HepG2 (cell line): ENCODE results near the gene SIGLEC9. TPM values are rescaled to one million over a fixed set of nuclear protein-coding genes. Genes with fewer than 3 reads are reported as not detected.
A peak's percentile ranks its signal among the peaks of the same experiment; 100 is the strongest.

Experiments used
- ATAC-seq: fragments of 200-7000 bp; cut with Tn5 transposase; 3 replicates; pipeline ENCODE4 v1.9.1; 2020; ENCODE audit warnings: mild to moderate bottlenecking, moderate library complexity
- Bru-seq: library from RNA; stranded (reverse); fragments of 400-500 nt; gene quantifications from one replicate; lab custom pipeline; 2021; lab: Mats Ljungman, UMichigan
- BruChase-seq, 2 experiments: library from RNA; stranded (reverse); fragments of 400-500 nt; gene quantifications; one replicate each; lab custom pipeline; 2021; lab: Mats Ljungman, UMichigan
- BruUV-seq: library from RNA; stranded (reverse); fragments of 400-500 nt; replicated peaks from 2 replicates; lab custom pipeline; 2021; lab: Mats Ljungman, UMichigan
- CTCF ChIA-PET: fragments of 300-600 bp; formaldehyde crosslinking; extraction: SDS; loops from one replicate; lab custom pipeline; 2021; ENCODE audit warnings: low total read pairs, inconsistent platforms, low intra/inter-chr PET ratio; lab: Yijun Ruan, JAX
- POLR2A ChIA-PET: fragments of 350-600 bp; sonication (Branson Sonifier 250); formaldehyde crosslinking; loops from one replicate; lab custom pipeline; 2020; ENCODE audit warnings: antibody characterized with exemption, inconsistent platforms; lab: Yijun Ruan, JAX
- DNase-seq: peaks from one replicate; pipeline ENCODE4 v3.0.0-alpha.2; 2015; ENCODE audit warnings: low spot score
- FAIRE-seq: peaks from 3 replicates; lab custom pipeline; 2011; peaks lifted over from hg19 to GRCh38; lab: Jason Lieb, UNC
- H2AFZ ChIP-seq: one replicate; pipeline ENCODE4 v1.6.1; 2011; ENCODE audit warnings: low read length, inconsistent platforms
- H3K27ac ChIP-seq: fragments of 300-600 bp; 3 replicates; pipeline ENCODE4 v1.8.0; 2011; ENCODE audit warnings: mixed run types, mild to moderate bottlenecking, mixed read lengths, low read length, inconsistent platforms; ENCODE audit not compliant: insufficient read depth; ENCODE audit errors: extremely low read length
- H3K27me3 ChIP-seq, 2 experiments: fragments of 200-600 bp in 1 of 2; 2 replicates in 1 of 2; 3 replicates in 1 of 2; pipeline versions ENCODE4 v1.6.0 to v1.8.0; 2011; ENCODE audit warnings: low read length in 2 of 2, mild to moderate bottlenecking in 2 of 2, moderate library complexity in 2 of 2, inconsistent platforms in 1 of 2; ENCODE audit not compliant: insufficient read depth in 2 of 2, control insufficient read depth in 1 of 2
- H3K36me3 ChIP-seq, 2 experiments: fragments of 200-600 bp in 1 of 2; replicated peaks in 1 of 2; 2 replicates in 1 of 2; 3 replicates in 1 of 2; pipeline versions ENCODE4 v1.5.1 to v1.8.0; 2011; ENCODE audit warnings: low read length in 2 of 2, inconsistent platforms in 1 of 2; ENCODE audit not compliant: insufficient read depth in 2 of 2, control insufficient read depth in 1 of 2
- H3K4me1 ChIP-seq: 2 replicates; pipeline ENCODE4 v1.5.1; 2012; ENCODE audit warnings: low read length, inconsistent platforms; ENCODE audit not compliant: insufficient read depth
- H3K4me2 ChIP-seq: 2 replicates; pipeline ENCODE4 v1.6.0; 2011; ENCODE audit warnings: low read depth, low read length, inconsistent platforms
- H3K4me3 ChIP-seq, 3 experiments: fragments of 200-600 bp in 1 of 3; sonication (generic), shearing (Covaris generic) in 1 of 3; replicated peaks in 1 of 3; 2 replicates each; pipeline ENCODE4 v1.5.1; 2011 to 2016; ENCODE audit warnings: low read length in 3 of 3, inconsistent platforms in 2 of 3, low read depth in 2 of 3, mild to moderate bottlenecking in 2 of 3, control low read depth in 1 of 3, mixed read lengths in 1 of 3; ENCODE audit not compliant: insufficient read depth in 1 of 3
- H3K79me2 ChIP-seq: one replicate; pipeline ENCODE4 v1.6.1; 2011; ENCODE audit warnings: low read length, inconsistent platforms; ENCODE audit not compliant: insufficient read depth
- H3K9ac ChIP-seq: 2 replicates; pipeline ENCODE4 v1.6.0; 2011; ENCODE audit warnings: mild to moderate bottlenecking, low read depth, low read length, inconsistent platforms; ENCODE audit not compliant: insufficient read depth
- H3K9me3 ChIP-seq: 2 replicates; pipeline ENCODE4 v1.5.1; 2012; ENCODE audit warnings: mild to moderate bottlenecking, low read length
- H4K20me1 ChIP-seq: 2 replicates; pipeline ENCODE4 v1.6.0; 2011; ENCODE audit warnings: inconsistent platforms, mild to moderate bottlenecking, low read length, moderate library complexity; ENCODE audit not compliant: insufficient read depth
- CHCHD3 ChIP-seq: sonication (generic); formaldehyde crosslinking; IDR thresholded peaks from 2 replicates; pipeline ENCODE4 v1.8.0; 2022; ENCODE audit warnings: mild to moderate bottlenecking, missing genetic modification reagents, moderate library complexity
- GPN1 ChIP-seq: sonication (generic); formaldehyde crosslinking; IDR thresholded peaks from 2 replicates; pipeline ENCODE4 v1.5.1; 2020; ENCODE audit warnings: missing genetic modification reagents, borderline replicate concordance
- HOXA7 ChIP-seq: sonication (generic); formaldehyde crosslinking; IDR thresholded peaks from 2 replicates; pipeline ENCODE4 v1.8.1; 2022; ENCODE audit warnings: mild to moderate bottlenecking, missing genetic modification reagents, moderate library complexity
- MAFF ChIP-seq: IDR thresholded peaks from 2 replicates; pipeline ENCODE4 v1.6.1; 2011; ENCODE audit warnings: low read depth, low read length, improper control_type of control experiment
- MAFK ChIP-seq, 2 experiments: IDR thresholded peaks in 1 of 2; conservative IDR thresholded peaks in 1 of 2; 2 replicates each; pipeline ENCODE4 v1.6.1; 2011; ENCODE audit warnings: improper control_type of control experiment in 2 of 2, low read length in 2 of 2
- MYC ChIP-seq: sonication (generic); formaldehyde crosslinking; IDR thresholded peaks from 2 replicates; pipeline ENCODE4 v1.9.0; 2021; ENCODE audit warnings: missing genetic modification reagents, borderline replicate concordance
- ONECUT2 ChIP-seq: sonication (generic); formaldehyde crosslinking; IDR thresholded peaks from 2 replicates; pipeline ENCODE4 v1.4.0; 2020; ENCODE audit warnings: missing genetic modification reagents
- TAF15 ChIP-seq: fragments of 200-400 bp; formaldehyde crosslinking; IDR thresholded peaks from one replicate; pipeline ENCODE4 v1.6.1; 2018; ENCODE audit warnings: mild to moderate bottlenecking, low read depth, low read length; ENCODE audit not compliant: poor library complexity, severe bottlenecking
- ZBTB20 ChIP-seq: sonication (generic); formaldehyde crosslinking; IDR thresholded peaks from 2 replicates; pipeline ENCODE4 v1.8.1; 2023; ENCODE audit warnings: missing genetic modification reagents, low read depth, mild to moderate bottlenecking, borderline replicate concordance
- ZNF713 ChIP-seq: sonication (generic); formaldehyde crosslinking; IDR thresholded peaks from 2 replicates; pipeline ENCODE4 v1.4.0; 2020; ENCODE audit warnings: mild to moderate bottlenecking, missing genetic modification reagents
- ZSCAN12 ChIP-seq: sonication (generic); formaldehyde crosslinking; IDR thresholded peaks from 2 replicates; pipeline ENCODE4 v1.9.0; 2021; ENCODE audit warnings: mild to moderate bottlenecking, missing genetic modification reagents
- WGBS: methylation state at CpG from one replicate; pipeline ENCODE4 v1.1.6; 2017; ENCODE audit warnings: low lambda C conversion rate; 5-methylcytosine and 5-hydroxymethylcytosine counted together
- in situ Hi-C: cut with HindIII; loops from 2 replicates; pipeline ENCODE4 v1.10.0; 2017; ENCODE audit warnings: low pct_unique_long_range_greater_than_20kb; ENCODE audit not compliant: extremely low pct_ligation_motif_present
- intact Hi-C: fragments of 100-400 bp; cut with micrococcal nuclease; formaldehyde crosslinking; loops from one replicate; pipeline ENCODE4 v1.10.0; 2022; ENCODE audit not compliant: unreplicated experiment
- long read RNA-seq, 2 experiments: library from RNA in 1 of 2; library from polyadenylated mRNA in 1 of 2; stranded (forward) in 1 of 2; unstranded in 1 of 2; transcript quantifications; one replicate each; pipeline ENCODE4 v2.0.0, GENCODE V29; 2019 to 2022
- polyA minus RNA-seq, 3 experiments: library from RNA; depleted of rRNA, polyadenylated mRNA; stranded (reverse); fragments of >200 nt; gene quantifications; 2 replicates each; pipeline ENCODE4 v1.2.3, GENCODE V29; 2011; ENCODE audit warnings: low replicate concordance in 1 of 3
- polyA plus RNA-seq, 8 experiments: library from polyadenylated mRNA; depleted of rRNA in 3 of 8; stranded (reverse) in 7 of 8; unstranded in 1 of 8; fragments of >200 nt; fragmentation: Illumina TruSeq in 4 of 8; extraction: Trizol in 4 of 8; gene quantifications; 2 replicates each; pipeline versions ENCODE4 v1.2.1 to v1.2.3, GENCODE V29; 2011 to 2016; ENCODE audit warnings: low read depth in 4 of 8, missing spikeins in 1 of 8, mixed read lengths in 1 of 8; ENCODE audit not compliant: insufficient read depth in 1 of 8
- total RNA-seq, 5 experiments: library from RNA; depleted of rRNA; stranded (reverse); fragments of >200 nt; fragmentation: Illumina TruSeq; extraction: Trizol; gene quantifications; 2 replicates each; pipeline ENCODE4 v1.2.3, GENCODE V29; 2016; ENCODE audit warnings: low read depth in 1 of 5
- TF ChIP-seq, protein P1 (sequence below): sonication (generic); formaldehyde crosslinking; IDR thresholded peaks from 2 replicates; pipeline ENCODE4 v1.4.0; 2020; ENCODE audit warnings: missing genetic modification reagents

Gene SIGLEC9
- total RNA-seq (2016; rRNA removed; fragmentation: Illumina TruSeq; extraction: Trizol) (not detected in 2 replicates), polyA plus RNA-seq (2011; rRNA removed) (not detected in 2 replicates), polyA minus RNA-seq (2011; rRNA and poly(A)+ RNA removed; ENCODE audit: low replicate concordance) (not detected in 2 replicates), Bru-seq, nascent RNA (not detected), BruChase-seq, experiment 1, labeled RNA remaining after a 6-hour chase (not detected), BruChase-seq, experiment 2, labeled RNA remaining after a 2-hour chase (not detected)
- total RNA-seq (2016; cell fraction: cytosol; rRNA removed; fragmentation: Illumina TruSeq; extraction: Trizol; ENCODE audit: low read depth): not detected in 2 replicates
- not detected in 2 replicates for total RNA-seq (2016; cell fraction: insoluble cytoplasmic fraction; rRNA removed; fragmentation: Illumina TruSeq; extraction: Trizol)
- total RNA-seq (2016; cell fraction: membrane; rRNA removed; fragmentation: Illumina TruSeq; extraction: Trizol): not detected in 2 replicates
- total RNA-seq (2016; cell fraction: nucleus; rRNA removed; fragmentation: Illumina TruSeq; extraction: Trizol): not detected in 2 replicates
- polyA plus RNA-seq (2011; cell fraction: cytosol; rRNA removed): not detected in 2 replicates
- polyA plus RNA-seq (2011; cell fraction: nucleus; rRNA removed): 0.14 TPM in 1 of 2 replicates, not detected in the other
- polyA plus RNA-seq (2012): not detected in 2 replicates
- not detected in 2 replicates for polyA plus RNA-seq (2016; cell fraction: cytosol; fragmentation: Illumina TruSeq; extraction: Trizol; ENCODE audit: low read depth)
- not detected in 2 replicates for polyA plus RNA-seq (2016; cell fraction: insoluble cytoplasmic fraction; fragmentation: Illumina TruSeq; extraction: Trizol; ENCODE audit: low read depth)
- polyA plus RNA-seq (2016; cell fraction: membrane; fragmentation: Illumina TruSeq; extraction: Trizol; ENCODE audit: low read depth): not detected in 2 replicates
- not detected in 2 replicates for polyA plus RNA-seq (2016; cell fraction: nucleus; fragmentation: Illumina TruSeq; extraction: Trizol; ENCODE audit: insufficient read depth, low read depth)
- polyA minus RNA-seq (2011; cell fraction: cytosol; rRNA and poly(A)+ RNA removed): not detected in 2 replicates
- not detected in 2 replicates for polyA minus RNA-seq (2011; cell fraction: nucleus; rRNA and poly(A)+ RNA removed)
- long read RNA-seq, experiment 1: 0 reads
- long read RNA-seq, experiment 2: 0 reads

- no peak within 1 kb of the TSS for H2AFZ ChIP-seq
- FAIRE-seq: no peak
- ATAC-seq: no peak
Measured at GRCh38 chr19:51124729-51125128, at the start of gene SIGLEC9. Gene SIGLEC9 (plus strand): TSS chr19:51124906. CDS start chr19:51124975, 69 bp downstream.

DNA sequence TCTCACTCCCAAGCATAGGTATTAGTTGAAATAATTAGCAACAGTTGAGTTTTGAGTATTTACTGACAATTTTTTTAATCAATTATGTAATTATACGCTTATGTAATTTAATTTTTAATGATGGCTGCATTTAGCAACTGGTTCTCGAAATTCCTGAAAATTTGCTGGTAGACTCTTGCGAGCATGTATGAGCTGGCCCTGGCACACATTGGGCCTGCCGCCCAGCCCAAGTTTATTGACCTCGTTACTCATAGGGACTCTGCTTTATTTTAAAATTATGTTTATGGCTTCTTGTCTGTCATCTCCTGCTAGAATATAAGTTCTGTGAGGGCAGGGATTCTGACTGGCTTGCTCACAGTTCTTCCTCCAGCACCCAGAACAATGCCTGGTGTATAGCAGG is 48.7 kb upstream of the SIGLEC9 start:
- H3K4me3 ChIP-seq: no peak overlapping the region
- no peak overlapping the region for H3K9ac ChIP-seq
- H3K79me2 ChIP-seq: no peaks in the 10 kb centered on the region
- no peak overlapping the region for H3K4me2 ChIP-seq
- no peak overlapping the region for H2AFZ ChIP-seq
- no peak overlapping the region for H3K27ac ChIP-seq
- no TSS peak for BruUV-seq
- ATAC-seq: no peak
- POLR2A ChIA-PET: no interaction called here
- peaks cover 11% of the 10 kb centered on the region; the same call in 1 of the 2 replicates for H3K9me3 ChIP-seq
- FAIRE-seq: no peak
- no peaks in the 10 kb centered on the region for H4K20me1 ChIP-seq
- no peaks in the 10 kb centered on the region for H3K4me1 ChIP-seq
- CTCF ChIA-PET: no interaction called here
- WGBS: 18% methylated on average over 5 of the region's 5 CpGs
- H3K36me3 ChIP-seq: no peaks in the 10 kb centered on the region
- in situ Hi-C loops: loop anchor here (25.0 kb wide), 1 partner anchor 139 kb away; no protein-coding TSS in a partner anchor
- peaks cover 0 to 3% of the 10 kb centered on the region in 2 experiments; a peak in 3 of 5 replicates for H3K27me3 ChIP-seq
- DNase-seq: no peak
- intact Hi-C loops: no loop called here
- TF ChIP-seq CHCHD3 (no peak), ZBTB20 (CRISPR knock-in tag) (no peak), ZSCAN12 (no peak), ONECUT2 (CRISPR knock-in tag) (no peak), MYC (CRISPR knock-in tag) (no peak), HOXA7 (CRISPR knock-in tag) (no peak)
- TF ChIP-seq, protein P1, sequence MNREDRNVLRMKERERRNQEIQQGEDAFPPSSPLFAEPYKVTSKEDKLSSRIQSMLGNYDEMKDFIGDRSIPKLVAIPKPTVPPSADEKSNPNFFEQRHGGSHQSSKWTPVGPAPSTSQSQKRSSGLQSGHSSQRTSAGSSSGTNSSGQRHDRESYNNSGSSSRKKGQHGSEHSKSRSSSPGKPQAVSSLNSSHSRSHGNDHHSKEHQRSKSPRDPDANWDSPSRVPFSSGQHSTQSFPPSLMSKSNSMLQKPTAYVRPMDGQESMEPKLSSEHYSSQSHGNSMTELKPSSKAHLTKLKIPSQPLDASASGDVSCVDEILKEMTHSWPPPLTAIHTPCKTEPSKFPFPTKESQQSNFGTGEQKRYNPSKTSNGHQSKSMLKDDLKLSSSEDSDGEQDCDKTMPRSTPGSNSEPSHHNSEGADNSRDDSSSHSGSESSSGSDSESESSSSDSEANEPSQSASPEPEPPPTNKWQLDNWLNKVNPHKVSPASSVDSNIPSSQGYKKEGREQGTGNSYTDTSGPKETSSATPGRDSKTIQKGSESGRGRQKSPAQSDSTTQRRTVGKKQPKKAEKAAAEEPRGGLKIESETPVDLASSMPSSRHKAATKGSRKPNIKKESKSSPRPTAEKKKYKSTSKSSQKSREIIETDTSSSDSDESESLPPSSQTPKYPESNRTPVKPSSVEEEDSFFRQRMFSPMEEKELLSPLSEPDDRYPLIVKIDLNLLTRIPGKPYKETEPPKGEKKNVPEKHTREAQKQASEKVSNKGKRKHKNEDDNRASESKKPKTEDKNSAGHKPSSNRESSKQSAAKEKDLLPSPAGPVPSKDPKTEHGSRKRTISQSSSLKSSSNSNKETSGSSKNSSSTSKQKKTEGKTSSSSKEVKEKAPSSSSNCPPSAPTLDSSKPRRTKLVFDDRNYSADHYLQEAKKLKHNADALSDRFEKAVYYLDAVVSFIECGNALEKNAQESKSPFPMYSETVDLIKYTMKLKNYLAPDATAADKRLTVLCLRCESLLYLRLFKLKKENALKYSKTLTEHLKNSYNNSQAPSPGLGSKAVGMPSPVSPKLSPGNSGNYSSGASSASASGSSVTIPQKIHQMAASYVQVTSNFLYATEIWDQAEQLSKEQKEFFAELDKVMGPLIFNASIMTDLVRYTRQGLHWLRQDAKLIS: no peak

More at GRCh38 chr19:51124729-51125128, at the start of gene SIGLEC9:
- Histone ChIP-seq H3K27me3 (peaks cover 4 to 44% of the 10 kb centered on the region in 2 experiments; a peak in 4 of 5 replicates), H3K36me3 (no peaks in the 10 kb centered on the region), H3K27ac (no peak within 1 kb of the TSS), H3K9me3 (no peaks in the 10 kb centered on the region), H3K4me2 (no peak within 1 kb of the TSS), H3K4me1 (no peaks in the 10 kb centered on the region), H3K4me3 (no peak within 1 kb of the TSS), H4K20me1 (no peaks in the 10 kb centered on the region), H3K9ac (no peak within 1 kb of the TSS), H3K79me2 (no peaks in the 10 kb centered on the region)
- TF ChIP-seq TAF15: no peak
- TF ChIP-seq ZNF713: no peak
- peak; percentile 80 to 84 for TF ChIP-seq MAFK (conservative IDR thresholded peaks at IDR 0.05 in 1 of 2, IDR thresholded peaks at IDR 0.05 in 1 of 2; ENCODE audit: low read length in 2 of 2)
- TF ChIP-seq MAFF: peak; percentile 70
- no peak for TF ChIP-seq GPN1
- intact Hi-C loops: no loop called here
- no peak for DNase-seq
- ChIA-PET CTCF (no interaction called here), POLR2A (no interaction called here)
- WGBS: 0% methylated on average over 1 of the region's 14 CpGs
- in situ Hi-C loops: no loop called here
- BruUV-seq: no TSS peak
